ENCODE data around the gene AGXT. TPM values are rescaled to one million over a fixed set of nuclear protein-coding genes. Genes with fewer than 3 reads are reported as not detected.

AGXT gene
- not detected for total RNA-seq
- not detected for polyA plus RNA-seq
- long read RNA-seq, donor 1, result 0 reads
- long read RNA-seq, donor 2, result 0 reads
- long read RNA-seq, donor 3, result 0 reads
- long read RNA-seq, donor 4, result 0 reads
- long read RNA-seq, donor 5, result 0 reads
- long read RNA-seq, donor 6, result 0 reads
- long read RNA-seq, donor 7, result 0 reads
- long read RNA-seq, donor 8, result 0 reads
- long read RNA-seq, donor 9, result 0 reads
- long read RNA-seq, donor 10, result 0 reads

DNA sequence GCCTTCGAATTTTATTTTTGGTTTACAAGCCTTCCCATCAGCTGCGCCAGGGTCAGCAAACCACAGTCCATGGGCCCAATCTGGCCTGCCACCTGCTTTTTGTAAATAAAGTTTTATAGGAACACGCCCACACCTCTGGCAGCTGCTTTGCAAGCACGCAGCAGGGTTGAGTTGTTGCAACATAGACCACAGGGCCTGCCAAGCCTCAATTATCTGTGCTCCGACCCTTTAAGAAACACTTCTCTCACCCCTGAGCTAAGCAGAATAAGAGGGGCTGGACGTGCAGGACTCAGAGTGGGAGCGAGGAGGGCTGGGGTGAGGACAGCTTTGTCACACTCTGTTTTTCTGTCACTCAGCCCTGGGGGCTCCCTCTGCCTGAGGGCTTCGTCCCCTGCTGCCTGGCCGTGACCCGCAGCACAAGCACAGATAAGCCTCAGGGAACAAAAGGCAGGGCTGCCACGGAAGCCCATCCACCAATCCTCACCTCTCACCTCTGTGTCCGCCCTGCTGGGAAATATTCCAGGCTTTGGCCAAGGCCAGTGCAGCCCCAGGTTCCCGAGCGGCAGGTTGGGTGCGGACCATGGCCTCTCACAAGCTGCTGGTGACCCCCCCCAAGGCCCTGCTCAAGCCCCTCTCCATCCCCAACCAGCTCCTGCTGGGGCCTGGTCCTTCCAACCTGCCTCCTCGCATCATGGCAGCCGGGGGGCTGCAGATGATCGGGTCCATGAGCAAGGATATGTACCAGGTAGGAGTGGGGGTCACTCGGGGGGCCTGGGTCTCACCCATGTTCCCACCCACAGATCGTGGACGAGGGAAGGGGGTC is at the start of gene AGXT:
Gene AGXT (plus strand): TSS at position 539 of the 823 bp plus-strand sequence. CDS start 42 bp downstream, at position 581.
- no peaks in the 10 kb centered on the region for H3K36me3 ChIP-seq
- TF ChIP-seq POLR2A (IDR thresholded peaks at IDR 0.05) (no peak), POLR2AphosphoS5 (IDR thresholded peaks at IDR 0.05) (no peak)
- H3K27ac ChIP-seq, result no peak within 1 kb of the TSS
- H3K4me1 ChIP-seq, result no peaks in the 10 kb centered on the region
- no peak for DNase-seq
- peaks cover 0 to 15% (median 0%) of the 10 kb centered on the region in 3 donors for H3K27me3 ChIP-seq
- WGBS, 5 donors, result 61 to 76% (median 71%) methylated on average over 16 to 21 of the region's 21 CpGs
- no peaks in the 10 kb centered on the region for H3K9me3 ChIP-seq
- no peak within 1 kb of the TSS for H3K4me3 ChIP-seq
- intact Hi-C loops (cut with DNase I; ENCODE audit: low total_unique reads), result no loop called here

DNA sequence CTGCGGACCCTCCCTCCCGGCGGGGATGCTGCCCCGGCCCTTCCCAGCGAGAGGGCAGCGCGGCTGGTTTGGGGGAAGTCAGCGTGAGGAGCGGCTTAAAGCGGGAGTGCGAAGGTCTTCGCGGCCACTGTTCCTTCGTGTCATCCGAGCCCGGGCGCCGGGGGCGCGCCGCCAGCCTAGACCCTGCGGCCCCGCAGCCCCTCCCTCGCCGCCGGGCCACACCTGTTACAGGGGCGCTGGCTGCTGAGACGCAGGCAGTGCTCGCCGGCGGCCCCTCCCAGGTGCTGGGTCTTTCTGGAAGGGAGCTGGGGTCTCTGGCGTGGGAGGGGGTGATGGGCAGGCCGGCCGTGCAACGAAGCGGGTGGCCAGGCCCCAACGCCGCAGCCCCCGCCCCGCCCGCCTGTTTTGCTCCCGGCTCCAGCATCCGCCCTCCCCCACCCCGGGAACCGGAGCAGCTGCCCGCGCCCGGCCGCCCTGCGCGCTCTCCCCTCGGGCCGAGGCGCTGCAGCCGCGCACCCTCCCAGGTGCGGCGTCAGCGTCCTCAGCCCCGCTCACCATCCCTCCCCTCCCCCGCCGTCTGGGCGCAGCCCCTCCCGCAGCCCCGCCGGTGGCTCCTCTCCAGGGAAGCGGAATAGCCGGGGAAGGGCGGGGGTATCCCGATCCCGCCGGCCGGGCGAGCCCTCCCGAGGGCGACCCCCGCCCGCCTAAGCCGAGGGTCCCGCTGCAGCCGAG is 49.3 kb upstream of the AGXT start:
- TF ChIP-seq POLR2A (IDR thresholded peaks at IDR 0.05) (no peak), EP300 (IDR thresholded peaks at IDR 0.05) (no peak), POLR2AphosphoS5 (IDR thresholded peaks at IDR 0.05) (no peak)
- TF ChIP-seq, protein P1, sequence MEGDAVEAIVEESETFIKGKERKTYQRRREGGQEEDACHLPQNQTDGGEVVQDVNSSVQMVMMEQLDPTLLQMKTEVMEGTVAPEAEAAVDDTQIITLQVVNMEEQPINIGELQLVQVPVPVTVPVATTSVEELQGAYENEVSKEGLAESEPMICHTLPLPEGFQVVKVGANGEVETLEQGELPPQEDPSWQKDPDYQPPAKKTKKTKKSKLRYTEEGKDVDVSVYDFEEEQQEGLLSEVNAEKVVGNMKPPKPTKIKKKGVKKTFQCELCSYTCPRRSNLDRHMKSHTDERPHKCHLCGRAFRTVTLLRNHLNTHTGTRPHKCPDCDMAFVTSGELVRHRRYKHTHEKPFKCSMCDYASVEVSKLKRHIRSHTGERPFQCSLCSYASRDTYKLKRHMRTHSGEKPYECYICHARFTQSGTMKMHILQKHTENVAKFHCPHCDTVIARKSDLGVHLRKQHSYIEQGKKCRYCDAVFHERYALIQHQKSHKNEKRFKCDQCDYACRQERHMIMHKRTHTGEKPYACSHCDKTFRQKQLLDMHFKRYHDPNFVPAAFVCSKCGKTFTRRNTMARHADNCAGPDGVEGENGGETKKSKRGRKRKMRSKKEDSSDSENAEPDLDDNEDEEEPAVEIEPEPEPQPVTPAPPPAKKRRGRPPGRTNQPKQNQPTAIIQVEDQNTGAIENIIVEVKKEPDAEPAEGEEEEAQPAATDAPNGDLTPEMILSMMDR (IDR thresholded peaks at IDR 0.05), result no peak
- intact Hi-C loops (cut with DNase I; ENCODE audit: low total_unique reads), result no loop called here
- peak overlapping the region in 1 of 5 donors; percentile 46 for H3K27ac ChIP-seq
- no peaks in the 10 kb centered on the region for H3K36me3 ChIP-seq
- peak; percentile 20 to 71 for DNase-seq
- 0 to 2% (median 1%) methylated on average over 23 to 81 of the region's 81 CpGs for WGBS, 5 donors
- H3K4me3 ChIP-seq, result peak overlapping the region; percentile 31 to 44 (median 40)
- H3K9me3 ChIP-seq, result peaks cover 0 to 16% (median 10%) of the 10 kb centered on the region in 4 donors
- H3K27me3 ChIP-seq, result peaks cover 24 to 86% (median 56%) of the 10 kb centered on the region in 3 donors
- peaks cover 26 to 29% (median 28%) of the 10 kb centered on the region in 4 donors for H3K4me1 ChIP-seq

DNA sequence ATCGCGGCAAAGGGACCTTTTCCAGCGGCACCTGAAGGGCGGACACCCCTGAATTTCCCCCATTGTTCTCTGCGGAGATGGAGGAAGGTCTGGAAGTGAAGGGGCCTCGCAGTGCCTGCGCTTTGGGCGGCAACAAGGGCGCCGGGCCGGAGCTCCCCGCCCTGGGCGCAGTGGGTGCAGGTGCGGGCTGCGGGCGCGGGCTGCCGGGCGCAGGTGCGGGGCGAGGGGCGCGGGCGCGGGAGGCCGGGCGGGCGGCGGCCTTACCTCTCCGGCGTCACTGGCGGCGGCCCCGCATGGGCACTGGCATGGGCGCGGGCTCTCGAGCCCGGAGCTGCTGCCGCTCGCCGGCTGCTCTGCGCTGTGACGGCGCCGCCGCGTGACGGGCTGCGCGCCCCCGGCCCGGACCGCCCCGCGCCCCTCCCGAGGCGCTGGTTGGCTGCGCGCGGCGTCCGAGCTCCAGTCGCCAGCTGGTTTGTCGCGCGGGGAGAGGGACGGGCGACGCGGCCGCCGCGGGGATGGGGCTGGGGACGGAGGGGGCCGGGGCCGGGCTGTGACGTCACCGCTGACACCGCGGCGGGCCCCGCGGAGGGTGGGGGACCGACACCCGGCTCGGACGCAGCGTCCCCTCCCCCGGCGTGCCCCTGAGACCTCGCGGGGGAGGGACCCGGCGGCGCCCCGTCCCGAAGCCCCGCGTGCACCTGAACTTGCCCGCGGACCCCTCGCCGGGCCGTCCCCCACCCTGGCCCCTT is 48.6 kb upstream of the AGXT start, which contains the start of gene KIF1A:
Gene KIF1A (minus strand): TSS at position 362 of the 749 bp plus-strand sequence. CDS start 22,467 bp downstream, outside the sequence.
- WGBS, 5 donors, result 1 to 2% (median 1%) methylated on average over 39 to 104 of the region's 104 CpGs
- intact Hi-C loops (cut with DNase I; ENCODE audit: low total_unique reads), result no loop called here
- Histone ChIP-seq H3K36me3 (no peaks in the 10 kb centered on the region), H3K9me3 (peaks cover 0 to 12% (median 9%) of the 10 kb centered on the region in 4 donors), H3K27ac (peak within 1 kb of the TSS in 2 of 5 donors; percentile 37 to 46), H3K4me1 (peaks cover 26 to 29% (median 28%) of the 10 kb centered on the region in 4 donors), H3K27me3 (peaks cover 24 to 93% (median 59%) of the 10 kb centered on the region in 3 donors), H3K4me3 (peak within 1 kb of the TSS; percentile 31 to 46 (median 40))
- DNase-seq, result peak; percentile 33 to 88
- no peak for TF ChIP-seq POLR2A (IDR thresholded peaks at IDR 0.05)
- TF ChIP-seq POLR2AphosphoS5 (IDR thresholded peaks at IDR 0.05), result no peak
- TF ChIP-seq, protein P1 (IDR thresholded peaks at IDR 0.05), result no peak
- no peak for TF ChIP-seq EP300 (IDR thresholded peaks at IDR 0.05)

DNA sequence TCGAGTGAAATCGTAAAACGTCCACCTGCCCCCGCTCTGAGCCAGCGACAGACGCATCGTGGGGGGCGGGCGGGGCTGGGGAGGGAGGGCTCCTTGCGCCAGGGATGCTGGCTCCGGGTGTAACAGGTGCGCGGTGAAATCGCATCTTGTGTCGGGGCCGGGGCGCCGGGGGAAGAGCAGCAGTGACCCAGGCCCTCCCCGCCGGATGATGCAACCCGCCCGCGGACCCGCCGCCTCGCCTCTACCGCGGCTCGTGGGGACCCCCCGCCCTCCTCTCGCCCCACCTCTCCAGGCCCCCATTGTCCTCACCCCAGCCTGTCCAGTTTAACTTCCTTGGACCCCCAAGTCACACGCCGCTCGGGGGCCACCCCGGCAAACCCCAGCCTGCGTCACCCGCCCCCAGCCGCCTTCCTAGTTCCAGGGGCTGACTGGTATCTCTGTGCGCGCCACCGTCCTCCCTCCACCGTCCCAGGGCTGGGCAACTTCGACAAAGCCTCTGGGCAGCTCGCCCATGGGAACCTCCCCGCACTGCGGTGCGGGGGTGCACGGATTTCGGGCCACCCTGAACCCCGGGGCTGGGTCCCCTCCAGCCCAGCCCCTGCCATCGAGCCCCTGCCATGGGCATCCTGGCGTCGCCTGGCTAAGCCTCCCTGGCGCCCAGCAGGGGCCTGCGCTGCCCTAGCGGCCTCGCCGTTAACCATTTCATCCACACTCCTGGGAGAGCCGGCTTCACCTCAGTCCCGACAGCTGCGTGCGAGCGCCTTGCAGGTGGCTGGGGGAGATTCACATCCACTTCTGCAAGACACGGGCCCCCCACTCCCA is 47.8 kb upstream of the AGXT start:
- Histone ChIP-seq H3K9me3 (peaks cover 0 to 12% (median 9%) of the 10 kb centered on the region in 4 donors), H3K27ac (peak overlapping the region in 2 of 5 donors; percentile 7 to 37), H3K4me3 (peak overlapping the region; percentile 25 to 46 (median 38)), H3K36me3 (no peaks in the 10 kb centered on the region), H3K27me3 (peaks cover 24 to 93% (median 67%) of the 10 kb centered on the region in 3 donors), H3K4me1 (peaks cover 26 to 29% (median 28%) of the 10 kb centered on the region in 4 donors)
- intact Hi-C loops (cut with DNase I; ENCODE audit: low total_unique reads), result no loop called here
- no peak for TF ChIP-seq EP300 (IDR thresholded peaks at IDR 0.05)
- no peak for TF ChIP-seq POLR2AphosphoS5 (IDR thresholded peaks at IDR 0.05)
- TF ChIP-seq, protein P1 (IDR thresholded peaks at IDR 0.05), result no peak
- no peak for TF ChIP-seq POLR2A (IDR thresholded peaks at IDR 0.05)
- WGBS, 5 donors, result 2 to 5% (median 2%) methylated on average over 13 to 64 of the region's 64 CpGs
- peak; percentile 24 to 50 for DNase-seq
